NCI-H345 (cell line): ENCODE results near the gene GPRASP1.
A peak's percentile ranks its signal among the peaks of the same experiment; 100 is the strongest.
"Not testable (repeated sequence)": the region's sequence is repeated elsewhere in the genome, so short reads cannot be mapped to it uniquely, and the experiment has no call there.

Source experiments
- DNase-seq: peaks from one replicate; lab custom pipeline; 2025; lab: John Stamatoyannopoulos, UW

The GPRASP1 gene

GRCh38 chrX:102651242-102652011, at the start of gene GPRASP1:
TSS of gene GPRASP1 (plus strand) at chrX:102651483. CDS start at chrX:102653914, 2,431 bp downstream.
- DNase-seq: peak; percentile 74

- DNase-seq: no peak
Measured at GRCh38 chrX:102604327-102604726, 47.0 kb upstream of the GPRASP1 start.

- no peak for DNase-seq
Measured at GRCh38 chrX:102606115-102606514, 45.2 kb upstream of the GPRASP1 start.

GRCh38 chrX:102610905-102611304, 40.4 kb upstream of the GPRASP1 start:
- no peak for DNase-seq

- DNase-seq: no peak
Measured at GRCh38 chrX:102624105-102624504, 27.2 kb upstream of the GPRASP1 start.

- DNase-seq: no peak
Measured at GRCh38 chrX:102627640-102628039, 23.6 kb upstream of the GPRASP1 start.

GRCh38 chrX:102637561-102637960, 13.7 kb upstream of the GPRASP1 start:
- no peak for DNase-seq

- no peak for DNase-seq
Measured at GRCh38 chrX:102650903-102651241, 411 bp upstream of the GPRASP1 start.

GRCh38 chrX:102652031-102652688, 877 bp downstream of the GPRASP1 start:
- DNase-seq: peak; percentile 37

GRCh38 chrX:102654696-102655095, 3.4 kb downstream of the GPRASP1 start:
- DNase-seq: no peak

- DNase-seq: no peak
Measured at GRCh38 chrX:102658556-102658955, 7.3 kb downstream of the GPRASP1 start.

- DNase-seq: peak; percentile 79
Measured at GRCh38 chrX:102659790-102660757, 8.8 kb downstream of the GPRASP1 start.

GRCh38 chrX:102663820-102664219, 12.5 kb downstream of the GPRASP1 start:
- not testable (repeated sequence) for DNase-seq

GRCh38 chrX:102667034-102667433, 15.8 kb downstream of the GPRASP1 start:
- not testable (repeated sequence) for DNase-seq

- DNase-seq: no peak
Measured at GRCh38 chrX:102669526-102669925, 18.2 kb downstream of the GPRASP1 start.

- no peak for DNase-seq
Measured at GRCh38 chrX:102672856-102673255, 21.6 kb downstream of the GPRASP1 start.

GRCh38 chrX:102677479-102677878, 26.2 kb downstream of the GPRASP1 start:
- DNase-seq: not testable (repeated sequence)

- no peak for DNase-seq
Measured at GRCh38 chrX:102684772-102685520, 33.7 kb downstream of the GPRASP1 start.

- DNase-seq: no peak
Measured at GRCh38 chrX:102694749-102695148, 43.5 kb downstream of the GPRASP1 start.

- DNase-seq: no peak
Measured at GRCh38 chrX:102696306-102696705, 45.0 kb downstream of the GPRASP1 start.

GRCh38 chrX:102697494-102697893, 46.2 kb downstream of the GPRASP1 start:
- DNase-seq: no peak
